Uterus (tissue), 2 donors: ENCODE data around the gene PSMD13.

ENCODE experiments used
- POLR2A ChIP-seq, 2 donors: fragments of 450-650 bp; IDR thresholded peaks; one replicate each; pipeline ENCODE4 v1.6.1; 2016; ENCODE audit warnings: antibody characterized with exemption in 2 of 2, mild to moderate bottlenecking in 1 of 2, moderate library complexity in 1 of 2
- TF ChIP-seq, protein P1 (sequence below), 4 experiments: fragments of 200-600 bp in 2 of 4; fragments of 450-650 bp in 2 of 4; sonication (generic) in 2 of 4; IDR thresholded peaks; one replicate each; pipeline ENCODE4 v1.5.1; 2016 to 2019; ENCODE audit warnings: antibody characterized with exemption in 4 of 4, mild to moderate bottlenecking in 2 of 4, moderate library complexity in 1 of 4

DNA sequence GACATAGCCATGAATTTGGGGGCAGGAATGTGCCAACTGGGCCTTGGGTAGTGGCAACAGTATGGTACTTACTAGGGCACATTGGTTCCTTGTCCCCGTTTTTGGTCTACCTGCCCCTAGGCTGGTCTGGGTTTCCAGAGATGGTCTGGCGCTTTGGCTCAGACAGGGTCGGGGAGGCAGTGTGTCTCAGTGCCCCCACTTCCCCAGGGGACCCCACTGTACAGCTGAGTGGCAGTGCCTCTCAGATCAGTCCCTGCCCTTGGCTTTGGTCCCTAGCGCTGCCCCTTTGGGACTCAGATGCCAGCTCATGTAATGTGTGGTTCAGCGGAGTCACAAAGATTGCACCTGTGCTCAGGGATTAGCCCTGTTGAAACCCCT, 26.0 kb upstream of the PSMD13 start:
- TF ChIP-seq, protein P1, sequence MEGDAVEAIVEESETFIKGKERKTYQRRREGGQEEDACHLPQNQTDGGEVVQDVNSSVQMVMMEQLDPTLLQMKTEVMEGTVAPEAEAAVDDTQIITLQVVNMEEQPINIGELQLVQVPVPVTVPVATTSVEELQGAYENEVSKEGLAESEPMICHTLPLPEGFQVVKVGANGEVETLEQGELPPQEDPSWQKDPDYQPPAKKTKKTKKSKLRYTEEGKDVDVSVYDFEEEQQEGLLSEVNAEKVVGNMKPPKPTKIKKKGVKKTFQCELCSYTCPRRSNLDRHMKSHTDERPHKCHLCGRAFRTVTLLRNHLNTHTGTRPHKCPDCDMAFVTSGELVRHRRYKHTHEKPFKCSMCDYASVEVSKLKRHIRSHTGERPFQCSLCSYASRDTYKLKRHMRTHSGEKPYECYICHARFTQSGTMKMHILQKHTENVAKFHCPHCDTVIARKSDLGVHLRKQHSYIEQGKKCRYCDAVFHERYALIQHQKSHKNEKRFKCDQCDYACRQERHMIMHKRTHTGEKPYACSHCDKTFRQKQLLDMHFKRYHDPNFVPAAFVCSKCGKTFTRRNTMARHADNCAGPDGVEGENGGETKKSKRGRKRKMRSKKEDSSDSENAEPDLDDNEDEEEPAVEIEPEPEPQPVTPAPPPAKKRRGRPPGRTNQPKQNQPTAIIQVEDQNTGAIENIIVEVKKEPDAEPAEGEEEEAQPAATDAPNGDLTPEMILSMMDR (IDR thresholded peaks at IDR 0.05) = no peak
- TF ChIP-seq POLR2A (IDR thresholded peaks at IDR 0.05) = no peak
